ENCODE results near the gene SLC45A1.

SLC45A1 gene

DNA sequence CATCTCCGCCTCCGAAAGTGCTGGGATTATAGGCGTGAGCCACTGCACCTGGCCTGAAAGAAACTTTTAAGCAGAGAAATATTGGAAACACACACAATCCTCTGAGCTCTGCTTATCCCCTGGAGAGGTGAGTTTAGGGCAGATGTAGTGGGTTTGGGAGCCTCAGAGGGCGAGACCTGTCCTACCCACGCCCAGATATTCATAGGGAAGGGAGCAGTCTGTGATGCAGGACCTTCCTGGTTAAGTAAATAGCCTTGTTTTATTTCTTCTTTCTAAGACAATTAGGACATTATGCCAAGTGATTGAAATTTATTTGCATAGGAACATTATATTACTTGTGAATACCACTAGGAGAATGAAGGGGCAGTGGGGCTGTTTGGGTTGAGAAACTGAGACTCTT lies 18.0 kb upstream of the SLC45A1 start (continued):
- TF ChIP-seq ZNF157 (tag by site-specific recombination; IDR thresholded peaks at IDR 0.05) (no peak), ZNF354C (tag by site-specific recombination; IDR thresholded peaks at IDR 0.05; ENCODE audit: borderline replicate concordance, low read depth) (no peak), ZSCAN23 (tag by site-specific recombination; IDR thresholded peaks at IDR 0.05) (no peak), ZNF121 (tag by site-specific recombination; IDR thresholded peaks at IDR 0.05) (no peak), ZNF341 (tag by site-specific recombination; IDR thresholded peaks at IDR 0.05; ENCODE audit: low read depth) (no peak)
- TF ChIP-seq, protein P1, sequence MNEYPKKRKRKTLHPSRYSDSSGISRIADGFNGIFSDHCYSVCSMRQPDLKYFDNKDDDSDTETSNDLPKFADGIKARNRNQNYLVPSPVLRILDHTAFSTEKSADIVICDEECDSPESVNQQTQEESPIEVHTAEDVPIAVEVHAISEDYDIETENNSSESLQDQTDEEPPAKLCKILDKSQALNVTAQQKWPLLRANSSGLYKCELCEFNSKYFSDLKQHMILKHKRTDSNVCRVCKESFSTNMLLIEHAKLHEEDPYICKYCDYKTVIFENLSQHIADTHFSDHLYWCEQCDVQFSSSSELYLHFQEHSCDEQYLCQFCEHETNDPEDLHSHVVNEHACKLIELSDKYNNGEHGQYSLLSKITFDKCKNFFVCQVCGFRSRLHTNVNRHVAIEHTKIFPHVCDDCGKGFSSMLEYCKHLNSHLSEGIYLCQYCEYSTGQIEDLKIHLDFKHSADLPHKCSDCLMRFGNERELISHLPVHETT (tag by site-specific recombination; IDR thresholded peaks at IDR 0.05) = no peak
- TF ChIP-seq, protein P2, sequence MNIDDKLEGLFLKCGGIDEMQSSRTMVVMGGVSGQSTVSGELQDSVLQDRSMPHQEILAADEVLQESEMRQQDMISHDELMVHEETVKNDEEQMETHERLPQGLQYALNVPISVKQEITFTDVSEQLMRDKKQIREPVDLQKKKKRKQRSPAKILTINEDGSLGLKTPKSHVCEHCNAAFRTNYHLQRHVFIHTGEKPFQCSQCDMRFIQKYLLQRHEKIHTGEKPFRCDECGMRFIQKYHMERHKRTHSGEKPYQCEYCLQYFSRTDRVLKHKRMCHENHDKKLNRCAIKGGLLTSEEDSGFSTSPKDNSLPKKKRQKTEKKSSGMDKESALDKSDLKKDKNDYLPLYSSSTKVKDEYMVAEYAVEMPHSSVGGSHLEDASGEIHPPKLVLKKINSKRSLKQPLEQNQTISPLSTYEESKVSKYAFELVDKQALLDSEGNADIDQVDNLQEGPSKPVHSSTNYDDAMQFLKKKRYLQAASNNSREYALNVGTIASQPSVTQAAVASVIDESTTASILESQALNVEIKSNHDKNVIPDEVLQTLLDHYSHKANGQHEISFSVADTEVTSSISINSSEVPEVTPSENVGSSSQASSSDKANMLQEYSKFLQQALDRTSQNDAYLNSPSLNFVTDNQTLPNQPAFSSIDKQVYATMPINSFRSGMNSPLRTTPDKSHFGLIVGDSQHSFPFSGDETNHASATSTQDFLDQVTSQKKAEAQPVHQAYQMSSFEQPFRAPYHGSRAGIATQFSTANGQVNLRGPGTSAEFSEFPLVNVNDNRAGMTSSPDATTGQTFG (tag by site-specific recombination; IDR thresholded peaks at IDR 0.05; ENCODE audit: borderline replicate concordance) = no peak
- TF ChIP-seq, protein P3, sequence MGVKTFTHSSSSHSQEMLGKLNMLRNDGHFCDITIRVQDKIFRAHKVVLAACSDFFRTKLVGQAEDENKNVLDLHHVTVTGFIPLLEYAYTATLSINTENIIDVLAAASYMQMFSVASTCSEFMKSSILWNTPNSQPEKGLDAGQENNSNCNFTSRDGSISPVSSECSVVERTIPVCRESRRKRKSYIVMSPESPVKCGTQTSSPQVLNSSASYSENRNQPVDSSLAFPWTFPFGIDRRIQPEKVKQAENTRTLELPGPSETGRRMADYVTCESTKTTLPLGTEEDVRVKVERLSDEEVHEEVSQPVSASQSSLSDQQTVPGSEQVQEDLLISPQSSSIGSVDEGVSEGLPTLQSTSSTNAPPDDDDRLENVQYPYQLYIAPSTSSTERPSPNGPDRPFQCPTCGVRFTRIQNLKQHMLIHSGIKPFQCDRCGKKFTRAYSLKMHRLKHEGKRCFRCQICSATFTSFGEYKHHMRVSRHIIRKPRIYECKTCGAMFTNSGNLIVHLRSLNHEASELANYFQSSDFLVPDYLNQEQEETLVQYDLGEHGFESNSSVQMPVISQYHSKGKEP (tag by site-specific recombination; IDR thresholded peaks at IDR 0.05) = no peak

DNA sequence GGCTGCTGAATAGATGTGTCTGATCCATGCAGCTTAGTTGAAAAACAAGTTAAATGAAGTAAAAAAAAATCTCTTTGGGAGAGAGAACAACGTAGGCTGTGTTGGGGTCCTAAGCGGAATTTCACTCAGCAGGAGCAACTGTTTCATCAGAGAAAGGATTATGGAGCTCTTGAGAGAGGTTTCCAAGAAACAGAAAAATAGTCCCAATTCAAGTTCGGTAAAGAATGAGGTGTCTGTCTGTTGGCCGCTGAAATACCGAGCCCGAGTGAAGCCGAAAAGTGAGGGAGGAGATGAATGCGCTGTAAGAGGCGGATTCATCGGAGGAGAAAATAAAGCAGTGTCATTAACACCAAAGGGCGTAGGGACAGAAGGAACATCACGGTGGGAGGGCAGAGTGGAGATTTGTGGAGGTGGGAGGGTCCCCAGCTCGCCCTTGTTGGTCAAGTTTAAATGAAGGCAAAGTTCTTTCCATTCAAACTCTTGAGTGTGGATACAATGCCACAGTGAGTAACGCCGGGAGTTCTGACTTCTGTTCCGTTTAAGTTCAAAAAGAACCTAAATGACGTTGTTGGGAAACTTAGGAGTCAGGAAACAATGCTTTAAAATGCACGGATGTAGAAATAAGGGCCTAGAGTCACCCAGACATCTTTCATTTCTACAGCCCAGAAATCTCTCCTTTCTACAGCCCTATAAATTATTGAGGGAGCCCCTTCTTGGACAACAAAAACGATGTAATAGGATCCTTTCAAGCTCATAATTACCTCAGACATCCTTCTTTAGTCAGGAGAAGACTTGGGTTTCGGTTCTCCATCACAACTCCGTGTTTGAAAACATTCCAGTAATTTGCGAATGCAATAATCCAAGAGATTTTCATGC lies 15.6 kb upstream of the SLC45A1 start:
- TF ChIP-seq ZSCAN16 (tag by site-specific recombination; IDR thresholded peaks at IDR 0.05) = no peak
- no peak for TF ChIP-seq ZFP69B (tag by site-specific recombination; IDR thresholded peaks at IDR 0.05)
- TF ChIP-seq ZNF416 (tag by site-specific recombination; IDR thresholded peaks at IDR 0.05) = no peak
- no peak for TF ChIP-seq ZBTB48 (tag by site-specific recombination; IDR thresholded peaks at IDR 0.05)
- TF ChIP-seq ZNF114 (tag by site-specific recombination; IDR thresholded peaks at IDR 0.05) = no peak
- no peak for TF ChIP-seq ZNF555 (tag by site-specific recombination; conservative IDR thresholded peaks at IDR 0.05)
- TF ChIP-seq, protein P4, sequence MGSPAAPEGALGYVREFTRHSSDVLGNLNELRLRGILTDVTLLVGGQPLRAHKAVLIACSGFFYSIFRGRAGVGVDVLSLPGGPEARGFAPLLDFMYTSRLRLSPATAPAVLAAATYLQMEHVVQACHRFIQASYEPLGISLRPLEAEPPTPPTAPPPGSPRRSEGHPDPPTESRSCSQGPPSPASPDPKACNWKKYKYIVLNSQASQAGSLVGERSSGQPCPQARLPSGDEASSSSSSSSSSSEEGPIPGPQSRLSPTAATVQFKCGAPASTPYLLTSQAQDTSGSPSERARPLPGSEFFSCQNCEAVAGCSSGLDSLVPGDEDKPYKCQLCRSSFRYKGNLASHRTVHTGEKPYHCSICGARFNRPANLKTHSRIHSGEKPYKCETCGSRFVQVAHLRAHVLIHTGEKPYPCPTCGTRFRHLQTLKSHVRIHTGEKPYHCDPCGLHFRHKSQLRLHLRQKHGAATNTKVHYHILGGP (tag by site-specific recombination; IDR thresholded peaks at IDR 0.05) = no peak
- no peak for TF ChIP-seq ZNF23 (tag by site-specific recombination; IDR thresholded peaks at IDR 0.05; ENCODE audit: borderline replicate concordance)
- TF ChIP-seq ZFP3 (tag by site-specific recombination; IDR thresholded peaks at IDR 0.05; ENCODE audit: low read depth) = no peak
- no peak for TF ChIP-seq MEIS1 (CRISPR knock-in tag; IDR thresholded peaks at IDR 0.05; ENCODE audit: borderline replicate concordance)
- TF ChIP-seq ZNF707 (tag by site-specific recombination; IDR thresholded peaks at IDR 0.05) = no peak
- no peak for TF ChIP-seq ZNF529 (tag by site-specific recombination; IDR thresholded peaks at IDR 0.05; ENCODE audit: insufficient replicate concordance)
- no peak for TF ChIP-seq FEZF1 (tag by site-specific recombination; IDR thresholded peaks at IDR 0.05)
- no peak for TF ChIP-seq PRDM1 (tag by site-specific recombination; IDR thresholded peaks at IDR 0.05)
- no peak for TF ChIP-seq ZNF214 (tag by site-specific recombination; IDR thresholded peaks at IDR 0.05; ENCODE audit: borderline replicate concordance)
- H3K36me3 ChIP-seq (ENCODE audit: control insufficient read depth in 2 of 2, insufficient read depth in 1 of 2, low read length in 2 of 2) = no peaks in the 10 kb centered on the region
- no peak overlapping the region for H3K27ac ChIP-seq (ENCODE audit: extremely low read depth, low read depth, low read length)
- H3K4me3 ChIP-seq (ENCODE audit: low read depth, low read length) = no peak overlapping the region
- ChIA-PET CTCF (interaction anchor here (0.7 to 2.6 kb wide), 8 partner anchors 13 to 327 kb away, joined by 3 to 34 read pairs (median 4); no protein-coding TSS in a partner anchor), POLR2A (no interaction called here)
- H3K9me3 ChIP-seq (ENCODE audit: control insufficient read depth, insufficient read depth, low read depth, low read length) = no peaks in the 10 kb centered on the region
- H3K4me1 ChIP-seq (ENCODE audit: control insufficient read depth, insufficient read depth, low read length) = no peaks in the 10 kb centered on the region

All from HEK293 (cell line).